Brain microvascular endothelial cell (primary cell): Measurements from ENCODE around the gene ZBTB16.

ENCODE experiments used
- DNase-seq: peaks from one replicate; pipeline ENCODE4 v3.0.0-alpha.2; 2020
- H3K27ac ChIP-seq: fragments of 250-450 bp; sonication (Bioruptor Pico); 2 replicates; pipeline ENCODE4 v1.5.1; 2020; ENCODE audit warnings: mild to moderate bottlenecking, moderate library complexity
- H3K27me3 ChIP-seq: fragments of 250-450 bp; sonication (Bioruptor Pico); replicated peaks from 2 replicates; pipeline ENCODE4 v1.5.1; 2020; ENCODE audit warnings: mild to moderate bottlenecking
- H3K36me3 ChIP-seq: fragments of 250-450 bp; sonication (Bioruptor Pico); replicated peaks from 2 replicates; pipeline ENCODE4 v1.5.1; 2020; ENCODE audit warnings: mild to moderate bottlenecking
- H3K4me3 ChIP-seq: 2 replicates; pipeline ENCODE4 v1.5.1; 2011; ENCODE audit warnings: low read depth, mild to moderate bottlenecking, control low read depth, low read length, moderate library complexity
- in situ Hi-C: cut with HindIII; loops from 2 replicates; pipeline ENCODE4 v1.10.0; 2017; ENCODE audit warnings: low sequenced_read_pairs, low pct_ligation_motif_present
- TF ChIP-seq, protein P1 (sequence below): IDR thresholded peaks from 2 replicates; pipeline ENCODE4 v1.5.1; 2011; ENCODE audit warnings: low read depth, mild to moderate bottlenecking, moderate library complexity, low read length, control low read depth, inconsistent platforms; ENCODE audit errors: missing control alignments

Gene ZBTB16

DNA sequence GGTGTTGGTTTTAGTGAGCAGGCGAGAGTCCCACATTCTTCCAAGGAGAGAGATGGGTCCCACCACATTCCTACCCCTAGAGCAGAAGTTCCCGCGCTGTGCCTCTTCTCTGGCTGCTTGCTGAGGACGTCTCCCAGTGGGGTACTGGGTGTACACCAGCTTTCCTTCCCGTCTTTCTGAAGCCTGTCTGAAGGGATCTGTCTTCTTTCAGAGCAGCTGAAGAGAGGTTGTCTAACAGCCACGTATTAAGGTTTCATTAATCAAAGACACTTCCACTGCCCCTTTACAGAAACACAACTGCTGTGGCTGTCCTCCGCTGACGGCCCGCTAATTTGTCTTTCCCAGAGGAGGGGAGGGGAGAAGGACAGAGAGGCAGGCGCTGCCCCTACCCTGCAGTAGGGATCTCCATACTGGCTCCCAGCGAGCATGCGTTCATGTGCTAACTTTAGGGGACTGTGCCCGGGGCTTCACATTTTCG is 56.0 kb downstream of the ZBTB16 start:
- Histone ChIP-seq H3K36me3 (no peaks in the 10 kb centered on the region), H3K27ac (no peak overlapping the region), H3K27me3 (peaks cover 33% of the 10 kb centered on the region), H3K4me3 (no peak overlapping the region)
- in situ Hi-C loops: no loop called here
- TF ChIP-seq, protein P1, sequence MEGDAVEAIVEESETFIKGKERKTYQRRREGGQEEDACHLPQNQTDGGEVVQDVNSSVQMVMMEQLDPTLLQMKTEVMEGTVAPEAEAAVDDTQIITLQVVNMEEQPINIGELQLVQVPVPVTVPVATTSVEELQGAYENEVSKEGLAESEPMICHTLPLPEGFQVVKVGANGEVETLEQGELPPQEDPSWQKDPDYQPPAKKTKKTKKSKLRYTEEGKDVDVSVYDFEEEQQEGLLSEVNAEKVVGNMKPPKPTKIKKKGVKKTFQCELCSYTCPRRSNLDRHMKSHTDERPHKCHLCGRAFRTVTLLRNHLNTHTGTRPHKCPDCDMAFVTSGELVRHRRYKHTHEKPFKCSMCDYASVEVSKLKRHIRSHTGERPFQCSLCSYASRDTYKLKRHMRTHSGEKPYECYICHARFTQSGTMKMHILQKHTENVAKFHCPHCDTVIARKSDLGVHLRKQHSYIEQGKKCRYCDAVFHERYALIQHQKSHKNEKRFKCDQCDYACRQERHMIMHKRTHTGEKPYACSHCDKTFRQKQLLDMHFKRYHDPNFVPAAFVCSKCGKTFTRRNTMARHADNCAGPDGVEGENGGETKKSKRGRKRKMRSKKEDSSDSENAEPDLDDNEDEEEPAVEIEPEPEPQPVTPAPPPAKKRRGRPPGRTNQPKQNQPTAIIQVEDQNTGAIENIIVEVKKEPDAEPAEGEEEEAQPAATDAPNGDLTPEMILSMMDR: no peak
- no peak for DNase-seq

DNA sequence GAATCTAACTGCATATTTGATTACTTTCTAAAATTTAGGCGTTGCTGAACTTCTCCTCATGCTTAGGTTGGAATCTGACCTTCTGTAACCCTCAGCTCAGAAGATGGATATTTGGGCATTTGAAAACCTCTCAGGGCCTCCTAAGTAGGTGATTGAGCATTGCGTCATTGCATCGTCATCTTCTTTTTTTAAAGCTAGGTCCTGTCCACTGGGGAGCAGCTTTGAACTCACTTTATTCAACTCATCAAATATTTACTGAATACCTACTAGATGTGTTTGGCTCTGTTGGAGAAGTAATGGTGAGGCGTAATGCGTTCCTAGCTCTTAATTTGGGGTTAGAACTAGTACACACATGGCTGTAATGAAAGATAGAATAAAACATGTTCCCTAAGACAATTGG is 56.8 kb downstream of the ZBTB16 start:
- in situ Hi-C loops: no loop called here
- DNase-seq: no peak
- H3K4me3 ChIP-seq: no peak overlapping the region
- H3K27me3 ChIP-seq: peaks cover 33% of the 10 kb centered on the region
- H3K36me3 ChIP-seq: no peaks in the 10 kb centered on the region
- TF ChIP-seq, protein P1: no peak
- no peak overlapping the region for H3K27ac ChIP-seq

DNA sequence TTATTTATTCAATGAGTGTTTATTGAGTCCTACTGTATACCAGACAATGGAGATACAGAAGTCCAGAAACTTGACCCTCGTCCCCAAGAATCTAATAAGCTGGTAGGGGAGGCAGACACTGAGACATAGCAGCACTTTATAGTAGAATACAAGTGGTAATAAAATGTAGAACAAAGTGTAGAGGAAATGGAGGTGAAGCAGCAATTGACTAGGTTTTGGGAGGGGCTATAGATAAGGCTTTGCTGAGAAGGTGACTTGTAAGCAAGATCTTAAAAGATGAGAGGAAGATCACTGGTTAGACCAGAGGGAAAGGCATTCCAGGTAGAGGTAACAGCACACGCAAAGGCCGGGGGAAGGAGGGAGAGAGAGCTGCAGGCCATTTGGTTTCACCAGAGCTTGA is 57.3 kb downstream of the ZBTB16 start:
- TF ChIP-seq, protein P1: no peak
- DNase-seq: no peak
- Histone ChIP-seq H3K4me3 (no peak overlapping the region), H3K27ac (no peak overlapping the region), H3K36me3 (no peaks in the 10 kb centered on the region), H3K27me3 (peaks cover 33% of the 10 kb centered on the region)
- in situ Hi-C loops: no loop called here

DNA sequence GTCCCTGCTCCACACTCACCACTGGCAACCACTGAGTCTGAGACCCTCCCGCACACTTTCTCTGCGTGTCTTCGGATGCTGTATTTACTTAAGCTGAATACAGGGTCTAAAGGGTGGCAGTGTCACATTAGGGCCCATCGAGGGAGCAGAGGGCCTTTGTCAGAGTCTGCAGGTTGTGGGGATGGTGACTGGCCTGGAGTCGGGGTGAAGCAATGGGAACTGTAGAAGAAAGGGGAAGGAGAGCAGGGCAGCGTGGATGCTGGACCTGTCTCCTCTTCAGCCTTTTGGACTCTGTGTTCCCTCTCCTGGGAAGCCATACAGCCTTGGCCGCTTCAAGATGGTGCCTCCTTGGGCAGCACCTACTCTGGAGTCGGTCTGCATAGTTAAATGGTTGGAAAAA is 61.1 kb downstream of the ZBTB16 start:
- DNase-seq: no peak
- H3K36me3 ChIP-seq: no peaks in the 10 kb centered on the region
- H3K4me3 ChIP-seq: no peak overlapping the region
- no peak overlapping the region for H3K27ac ChIP-seq
- peaks cover 21% of the 10 kb centered on the region for H3K27me3 ChIP-seq
- in situ Hi-C loops: no loop called here
- TF ChIP-seq, protein P1: no peak

DNA sequence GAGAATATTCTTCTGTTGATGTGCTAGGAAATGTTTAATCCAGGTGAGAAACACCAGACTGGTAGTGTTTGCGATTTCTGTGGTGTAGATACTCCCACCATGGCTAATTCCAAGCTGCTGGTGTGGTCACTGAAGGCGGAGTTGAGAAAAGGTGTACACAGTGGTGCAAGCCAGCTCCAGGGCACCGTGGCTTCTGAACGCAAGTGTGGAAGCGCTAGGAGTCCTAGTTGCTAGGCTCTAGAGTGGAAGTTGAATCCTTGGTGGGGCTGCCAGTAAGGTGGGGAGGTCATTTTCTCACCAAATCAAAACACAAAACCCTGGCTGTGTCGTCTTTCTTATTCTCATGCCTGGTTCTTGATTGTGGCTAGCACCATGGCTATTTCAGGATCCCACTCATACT is 61.6 kb downstream of the ZBTB16 start:
- in situ Hi-C loops: no loop called here
- TF ChIP-seq, protein P1: no peak
- DNase-seq: no peak

DNA sequence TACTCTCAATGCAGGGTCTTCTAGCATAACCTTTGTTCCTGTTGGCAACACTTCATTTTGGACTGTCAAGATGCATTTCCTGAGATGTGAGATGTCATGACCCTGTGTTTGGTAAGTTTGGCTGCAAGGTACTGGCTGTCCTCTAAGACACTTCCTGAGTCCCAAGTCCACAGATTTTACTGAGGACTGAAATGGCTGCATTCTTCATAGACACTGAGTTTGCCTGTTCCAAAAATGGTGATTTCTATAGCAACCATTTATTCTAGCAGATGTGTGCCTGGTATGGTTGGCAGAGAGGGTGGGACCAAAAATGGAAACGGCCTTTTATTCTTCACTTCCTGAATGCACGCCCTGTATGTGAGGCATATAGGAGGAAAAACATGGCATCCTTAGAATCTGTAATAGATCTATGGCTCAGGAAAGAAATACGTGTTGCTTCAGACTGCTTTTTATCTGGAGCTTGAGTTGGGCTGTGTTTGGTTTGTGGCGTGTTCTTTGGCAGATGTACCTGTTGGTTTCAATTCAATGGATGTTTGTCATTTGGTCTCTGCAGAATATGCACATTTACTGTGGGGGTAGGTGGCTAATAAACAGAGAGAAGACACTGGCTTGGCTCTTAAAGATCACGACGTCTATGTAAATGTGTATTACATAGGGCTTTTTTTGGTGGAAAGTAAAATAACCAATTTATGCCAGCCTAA is 62.4 kb downstream of the ZBTB16 start:
- TF ChIP-seq, protein P1: no peak
- Histone ChIP-seq H3K4me3 (no peak overlapping the region), H3K27ac (no peak overlapping the region), H3K27me3 (peaks cover 15% of the 10 kb centered on the region), H3K36me3 (no peaks in the 10 kb centered on the region)
- no peak for DNase-seq
- in situ Hi-C loops: no loop called here

More for the DNA sequence above, 61.6 kb downstream of the ZBTB16 start:
- Histone ChIP-seq H3K27me3 (peaks cover 15% of the 10 kb centered on the region), H3K27ac (no peak overlapping the region), H3K36me3 (no peaks in the 10 kb centered on the region), H3K4me3 (no peak overlapping the region)
